HG02588 (cell line): Measurements from ENCODE around the gene PGBD5.

Experiments used
- ATAC-seq: cut with Tn5 transposase; IDR thresholded peaks from one replicate; pipeline ENCODE4 v1.9.1; 2021; ENCODE audit warnings: mild to moderate bottlenecking, moderate library complexity; ENCODE audit not compliant: unreplicated experiment

The PGBD5 gene

GRCh38 chr1:230308039-230308438 lies 118.1 kb downstream of the PGBD5 start:
- ATAC-seq, result no peak

- ATAC-seq, result no peak
These were observed 118.9 kb downstream of the PGBD5 start for GRCh38 chr1:230307213-230307612.

- ATAC-seq, result no peak
These were observed 120.0 kb downstream of the PGBD5 start for GRCh38 chr1:230306169-230306568.

- no peak for ATAC-seq
These were observed 122.3 kb downstream of the PGBD5 start for GRCh38 chr1:230303822-230304221.

DNA sequence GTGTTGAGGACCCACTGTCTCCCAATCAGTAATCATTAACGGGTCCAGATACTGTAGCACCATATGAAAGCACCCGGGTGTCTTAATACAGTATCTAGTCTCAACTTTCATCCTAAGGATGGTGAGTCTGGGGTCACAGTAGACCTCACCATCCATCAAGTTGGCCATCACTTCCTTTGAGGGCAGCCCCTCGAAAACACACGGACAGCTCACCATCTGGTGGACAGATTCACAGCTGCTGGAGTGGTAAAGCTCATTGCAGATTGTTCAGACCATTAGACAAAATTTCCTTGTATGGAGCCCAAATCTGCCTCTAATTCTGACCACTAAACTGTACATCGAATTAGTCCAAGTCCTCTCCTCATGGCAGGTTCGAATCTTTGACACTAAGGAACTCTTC lies 123.1 kb downstream of the PGBD5 start:
- no peak for ATAC-seq

DNA sequence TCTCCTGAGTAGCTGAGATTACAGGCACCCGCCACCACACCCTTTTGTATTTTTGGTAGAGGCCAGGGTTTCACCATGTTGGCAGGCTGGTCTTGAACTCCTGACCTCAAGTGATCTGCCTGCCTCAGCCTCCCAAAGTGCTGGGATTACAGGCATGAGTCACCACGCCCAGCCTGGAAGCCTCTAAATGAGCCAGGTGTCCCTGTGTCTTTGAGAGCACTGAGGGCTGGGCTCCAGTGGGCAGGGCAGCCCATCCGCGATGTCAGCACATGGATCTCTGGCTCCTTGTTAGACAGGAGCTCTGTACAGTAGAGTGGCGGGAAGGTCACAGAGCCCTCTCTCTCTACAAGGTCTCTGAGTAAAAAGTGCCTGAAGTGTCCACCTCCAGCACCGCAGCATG lies 124.3 kb downstream of the PGBD5 start:
- ATAC-seq, result no peak

GRCh38 chr1:230301322-230301721 lies 124.8 kb downstream of the PGBD5 start:
- no peak for ATAC-seq

- no peak for ATAC-seq
These were observed 125.5 kb downstream of the PGBD5 start for GRCh38 chr1:230300322-230301301.

- ATAC-seq, result no peak
These were observed 126.7 kb downstream of the PGBD5 start for GRCh38 chr1:230299191-230300006.

- no peak for ATAC-seq
These were observed 130.8 kb downstream of the PGBD5 start for GRCh38 chr1:230295367-230295766.

DNA sequence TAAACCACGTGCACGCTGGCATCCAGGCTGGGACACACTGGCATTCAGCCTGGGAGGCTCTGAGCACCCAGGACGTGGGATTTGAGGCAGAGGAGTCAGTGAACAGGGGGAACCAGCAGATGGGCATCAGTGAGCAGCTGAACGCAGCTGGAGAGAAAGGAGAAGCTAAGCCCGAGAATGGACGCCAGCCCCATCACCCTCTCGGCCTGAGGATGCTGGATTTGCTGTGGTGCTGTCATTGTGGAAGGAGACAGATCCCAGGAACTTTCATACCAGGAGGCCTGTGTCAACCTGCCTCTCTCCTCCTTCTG lies 132.8 kb downstream of the PGBD5 start:
- no peak for ATAC-seq

DNA sequence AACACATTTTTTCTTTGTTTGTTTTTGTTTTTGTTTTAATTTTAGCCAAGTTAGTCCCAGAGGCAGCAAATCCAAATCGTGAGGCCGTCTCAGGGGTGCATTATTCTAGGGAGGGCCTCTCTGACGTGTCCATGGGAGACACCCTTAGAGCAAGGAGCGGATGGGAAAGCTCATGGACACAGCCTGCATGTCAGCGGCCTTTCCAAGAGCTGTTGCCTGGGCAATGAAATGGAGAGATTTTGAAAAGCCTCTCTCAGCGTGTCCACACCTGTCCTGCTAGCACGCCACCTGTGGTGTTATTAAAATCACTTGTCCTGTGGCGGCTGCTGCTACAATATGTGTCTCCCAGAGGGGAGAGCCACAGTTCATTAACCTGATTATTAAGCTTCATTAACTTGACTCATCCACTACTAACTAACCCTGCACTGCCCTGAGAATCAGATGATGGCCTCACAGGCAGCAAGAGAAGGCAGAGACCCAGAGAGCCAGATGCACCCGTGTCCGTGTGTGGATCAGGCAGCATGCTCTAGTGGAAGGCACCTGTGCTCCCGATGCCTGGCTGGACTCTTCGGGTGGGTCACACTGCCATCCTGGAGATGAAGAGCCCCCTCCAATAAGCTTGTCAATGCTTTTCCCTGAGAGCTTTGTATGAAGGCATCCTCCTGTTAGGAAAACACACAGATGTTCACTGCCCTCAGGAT lies 133.3 kb downstream of the PGBD5 start:
- no peak for ATAC-seq

DNA sequence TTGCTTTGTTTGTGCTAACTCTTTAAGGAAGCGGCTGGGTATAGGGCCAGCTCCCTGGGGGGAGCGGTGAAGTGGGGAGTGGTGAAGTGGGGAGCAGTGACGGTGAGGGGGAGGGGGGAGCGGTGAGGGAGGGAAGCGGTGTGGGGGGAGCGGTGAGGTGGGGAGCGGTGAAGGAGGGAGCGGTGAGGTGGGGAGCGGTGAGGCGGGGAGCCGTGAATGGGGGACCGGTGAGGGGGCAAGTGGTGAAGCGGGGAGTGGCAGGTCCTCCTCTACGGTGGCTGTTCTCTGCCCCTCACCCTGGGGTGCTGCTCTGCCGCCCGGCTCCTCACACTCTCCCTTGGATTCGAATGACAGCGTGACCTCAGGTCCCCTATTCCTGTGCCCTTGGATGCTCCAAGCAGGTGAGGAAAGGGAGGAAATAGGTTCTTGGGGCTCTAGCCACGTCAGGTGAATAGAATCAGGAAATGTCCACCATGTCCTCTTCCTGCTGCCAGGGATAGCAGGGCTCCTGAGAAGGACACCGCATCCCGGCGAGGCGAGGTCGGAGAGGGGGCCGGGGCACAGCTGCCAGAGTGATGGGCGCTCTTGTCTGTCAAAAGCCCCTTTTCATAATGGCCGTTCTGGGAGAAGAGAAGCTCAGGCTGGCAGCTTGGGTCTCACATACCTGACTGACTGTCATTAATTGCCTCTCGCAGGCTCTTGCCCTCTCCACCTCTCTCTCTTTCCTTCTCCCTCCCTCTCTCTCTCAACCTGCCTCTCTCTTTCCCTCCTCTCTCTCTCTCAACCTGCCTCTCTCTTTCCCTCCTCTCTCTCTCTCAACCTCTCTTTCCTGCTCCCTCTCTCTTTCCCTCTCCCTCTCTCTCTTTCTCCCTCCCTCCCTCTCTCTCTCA lies 134.2 kb downstream of the PGBD5 start:
- no peak for ATAC-seq

DNA sequence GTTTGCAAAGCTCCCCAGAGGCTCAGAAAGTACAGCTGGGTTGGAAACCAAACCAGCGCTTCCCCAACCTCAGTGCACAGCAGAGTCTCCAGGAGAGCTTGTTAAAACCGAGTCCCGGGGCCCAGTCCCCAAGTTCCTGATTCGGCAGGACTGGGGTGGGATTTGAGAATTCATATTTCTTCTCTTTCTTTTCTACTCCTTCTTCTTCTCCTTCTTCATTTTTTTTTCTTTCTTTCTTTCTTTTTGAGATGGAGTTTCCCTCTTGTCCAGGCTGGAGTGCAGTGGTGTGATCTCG lies 136.8 kb downstream of the PGBD5 start:
- ATAC-seq, result no peak

DNA sequence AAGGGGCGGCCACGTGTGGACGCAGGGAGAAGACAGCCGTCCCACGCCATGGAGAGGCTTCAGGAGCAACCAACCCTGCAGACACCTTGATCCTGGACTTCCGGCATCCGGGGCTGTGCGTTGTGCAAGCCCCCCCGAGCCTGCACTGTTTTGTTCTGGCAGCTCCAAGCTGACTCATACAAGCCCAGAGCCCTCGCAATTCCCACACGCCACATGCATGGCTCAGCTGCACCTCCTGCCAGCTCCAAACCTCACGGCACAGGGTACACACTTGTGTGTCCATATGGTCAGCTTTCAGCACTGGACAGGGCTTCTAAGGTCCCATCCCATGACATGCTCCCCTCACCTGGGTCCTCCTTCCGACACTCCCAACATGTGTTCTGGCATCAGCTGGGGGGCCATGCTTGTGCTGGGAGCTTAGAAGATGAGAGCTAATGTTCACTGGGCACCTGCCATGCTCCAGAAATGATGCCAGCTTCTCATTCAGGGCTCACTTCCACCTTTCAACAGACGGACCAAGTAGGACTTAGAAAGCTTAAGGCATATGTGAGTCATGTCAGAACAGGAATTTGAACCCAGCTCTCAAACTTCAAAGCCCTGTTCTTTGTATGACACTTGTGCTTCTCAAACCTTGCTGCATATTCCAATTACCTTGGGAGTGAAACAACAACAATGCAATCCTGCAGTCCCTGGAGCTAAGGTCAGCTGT lies 137.3 kb downstream of the PGBD5 start:
- ATAC-seq, result no peak

- no peak for ATAC-seq
These were observed 138.3 kb downstream of the PGBD5 start for GRCh38 chr1:230287674-230288315.

DNA sequence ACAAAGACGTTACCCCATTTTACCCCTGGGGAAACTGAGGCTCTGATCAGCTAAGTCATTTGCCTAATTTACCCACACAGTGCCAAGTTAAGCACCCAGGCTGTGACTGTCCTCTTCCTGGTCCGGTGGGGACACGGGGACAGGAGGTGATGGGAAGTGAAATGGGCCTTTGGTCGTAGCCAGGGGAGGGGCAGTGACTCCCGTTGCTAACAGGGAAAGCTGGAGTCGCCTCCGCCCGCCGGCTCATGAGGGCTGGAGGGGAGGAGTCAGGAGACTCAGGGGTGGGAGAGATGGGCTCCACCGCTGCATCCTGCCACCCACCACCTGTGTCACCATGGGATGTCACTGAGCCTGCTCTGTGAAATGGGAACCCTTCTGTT lies 139.3 kb downstream of the PGBD5 start:
- ATAC-seq, result no peak

GRCh38 chr1:230286166-230286889 lies 139.8 kb downstream of the PGBD5 start:
- ATAC-seq, result no peak

DNA sequence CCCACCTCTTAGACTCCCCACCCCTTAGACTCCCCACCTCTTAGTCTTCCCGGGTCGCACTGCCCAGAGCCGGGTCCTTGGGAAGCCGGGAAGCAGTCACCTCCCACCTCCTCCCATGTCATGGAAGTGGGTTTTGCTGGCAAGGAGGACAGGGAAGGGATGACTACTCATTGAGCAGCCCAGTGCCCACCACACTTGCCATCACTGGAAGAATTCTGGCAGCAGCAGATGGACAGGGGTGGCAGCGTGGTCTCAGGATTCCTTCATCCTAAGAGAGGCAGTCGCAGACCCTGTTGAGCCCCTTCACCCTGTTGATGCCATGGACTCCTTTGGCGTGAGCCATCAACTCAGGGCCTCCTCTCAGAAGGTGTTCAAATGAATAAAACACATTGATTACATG lies 140.8 kb downstream of the PGBD5 start:
- ATAC-seq, result no peak
